ENCODE measurements around the gene CIAO2A.
"Not testable (repeated sequence)": the region's sequence is repeated elsewhere in the genome, so short reads cannot be mapped to it uniquely, and the experiment has no call there.

DNA sequence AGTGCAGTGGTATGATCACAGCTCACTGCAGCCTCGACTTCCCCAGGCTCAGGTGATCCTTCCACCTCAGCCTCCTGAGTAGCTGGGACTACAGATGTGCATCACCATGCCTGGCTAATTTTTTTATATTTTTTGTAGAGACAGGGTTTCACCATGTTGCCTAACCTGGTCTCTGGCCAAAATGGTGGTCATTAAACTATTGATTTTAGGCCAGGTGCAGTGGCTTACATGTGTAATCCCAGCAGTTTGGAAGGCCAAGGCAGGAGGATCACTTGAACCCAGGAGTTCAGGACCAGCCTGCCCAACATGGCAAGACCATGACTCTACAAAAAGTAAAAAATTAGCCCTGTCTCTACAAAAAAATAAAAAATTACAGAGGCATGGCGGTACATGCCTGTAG lies 26.7 kb upstream of the CIAO2A start:
- TF ChIP-seq, protein P1, sequence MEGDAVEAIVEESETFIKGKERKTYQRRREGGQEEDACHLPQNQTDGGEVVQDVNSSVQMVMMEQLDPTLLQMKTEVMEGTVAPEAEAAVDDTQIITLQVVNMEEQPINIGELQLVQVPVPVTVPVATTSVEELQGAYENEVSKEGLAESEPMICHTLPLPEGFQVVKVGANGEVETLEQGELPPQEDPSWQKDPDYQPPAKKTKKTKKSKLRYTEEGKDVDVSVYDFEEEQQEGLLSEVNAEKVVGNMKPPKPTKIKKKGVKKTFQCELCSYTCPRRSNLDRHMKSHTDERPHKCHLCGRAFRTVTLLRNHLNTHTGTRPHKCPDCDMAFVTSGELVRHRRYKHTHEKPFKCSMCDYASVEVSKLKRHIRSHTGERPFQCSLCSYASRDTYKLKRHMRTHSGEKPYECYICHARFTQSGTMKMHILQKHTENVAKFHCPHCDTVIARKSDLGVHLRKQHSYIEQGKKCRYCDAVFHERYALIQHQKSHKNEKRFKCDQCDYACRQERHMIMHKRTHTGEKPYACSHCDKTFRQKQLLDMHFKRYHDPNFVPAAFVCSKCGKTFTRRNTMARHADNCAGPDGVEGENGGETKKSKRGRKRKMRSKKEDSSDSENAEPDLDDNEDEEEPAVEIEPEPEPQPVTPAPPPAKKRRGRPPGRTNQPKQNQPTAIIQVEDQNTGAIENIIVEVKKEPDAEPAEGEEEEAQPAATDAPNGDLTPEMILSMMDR (IDR thresholded peaks at IDR 0.05), result not testable (repeated sequence)
- not testable (repeated sequence) for TF ChIP-seq POLR2A (IDR thresholded peaks at IDR 0.05)
